ENCODE results near the gene TTC23. TPM values are rescaled to one million over a fixed set of nuclear protein-coding genes. Genes with fewer than 3 reads are reported as not detected.

TTC23 gene
- total RNA-seq, 1 donor = 28.5 TPM

GRCh38 chr15:99130765-99131440 is 118.5 kb downstream of the TTC23 start:
- DNase-seq (ENCODE audit: low read depth) = no peak
- no peak for TF ChIP-seq CTCF (IDR thresholded peaks at IDR 0.05; ENCODE audit: insufficient read depth, low read depth, low read length)
- no peak overlapping the region for H3K4me3 ChIP-seq (ENCODE audit: low read depth, low read length)

- no peak for TF ChIP-seq CTCF (IDR thresholded peaks at IDR 0.05; ENCODE audit: insufficient read depth, low read depth, low read length)
- H3K4me3 ChIP-seq (ENCODE audit: low read depth, low read length) = no peak overlapping the region
- no peak for DNase-seq (ENCODE audit: low read depth)
These were observed 119.1 kb downstream of the TTC23 start for GRCh38 chr15:99130314-99130713.

- no peak for DNase-seq (ENCODE audit: low read depth)
- no peak overlapping the region for H3K4me3 ChIP-seq (ENCODE audit: low read depth, low read length)
- TF ChIP-seq CTCF (IDR thresholded peaks at IDR 0.05; ENCODE audit: insufficient read depth, low read depth, low read length) = no peak
These were observed 119.7 kb downstream of the TTC23 start for GRCh38 chr15:99129644-99130043.

GRCh38 chr15:99128411-99128810 is 121.0 kb downstream of the TTC23 start:
- no peak for TF ChIP-seq CTCF (IDR thresholded peaks at IDR 0.05; ENCODE audit: insufficient read depth, low read depth, low read length)
- no peak overlapping the region for H3K4me3 ChIP-seq (ENCODE audit: low read depth, low read length)
- no peak for DNase-seq (ENCODE audit: low read depth)

GRCh38 chr15:99127773-99128172 is 121.6 kb downstream of the TTC23 start:
- H3K4me3 ChIP-seq (ENCODE audit: low read depth, low read length) = no peak overlapping the region
- no peak for DNase-seq (ENCODE audit: low read depth)
- TF ChIP-seq CTCF (IDR thresholded peaks at IDR 0.05; ENCODE audit: insufficient read depth, low read depth, low read length) = no peak

- TF ChIP-seq CTCF (IDR thresholded peaks at IDR 0.05; ENCODE audit: insufficient read depth, low read depth, low read length) = no peak
- DNase-seq (ENCODE audit: low read depth) = no peak
These were observed 122.5 kb downstream of the TTC23 start for GRCh38 chr15:99126930-99127329.

GRCh38 chr15:99126131-99126588 is 123.2 kb downstream of the TTC23 start:
- no peak for DNase-seq (ENCODE audit: low read depth)
- H3K4me3 ChIP-seq (ENCODE audit: low read depth, low read length) = no peak overlapping the region
- TF ChIP-seq CTCF (IDR thresholded peaks at IDR 0.05; ENCODE audit: insufficient read depth, low read depth, low read length) = no peak

More at GRCh38 chr15:99126930-99127329, 122.5 kb downstream of the TTC23 start:
- no peak overlapping the region for H3K4me3 ChIP-seq (ENCODE audit: low read depth, low read length)

All from fibroblast of villous mesenchyme (primary cell).